ENCODE results near the gene FLACC1. TPM values are rescaled to one million over a fixed set of nuclear protein-coding genes. Genes with fewer than 3 reads are reported as not detected.

Gene FLACC1
- total and polyA plus RNA-seq, 2 of the 8 experiments (the other 6 are each of a cell fraction or from before 2014, with no cell fraction given) = 0.58 TPM; not detected in 1

DNA sequence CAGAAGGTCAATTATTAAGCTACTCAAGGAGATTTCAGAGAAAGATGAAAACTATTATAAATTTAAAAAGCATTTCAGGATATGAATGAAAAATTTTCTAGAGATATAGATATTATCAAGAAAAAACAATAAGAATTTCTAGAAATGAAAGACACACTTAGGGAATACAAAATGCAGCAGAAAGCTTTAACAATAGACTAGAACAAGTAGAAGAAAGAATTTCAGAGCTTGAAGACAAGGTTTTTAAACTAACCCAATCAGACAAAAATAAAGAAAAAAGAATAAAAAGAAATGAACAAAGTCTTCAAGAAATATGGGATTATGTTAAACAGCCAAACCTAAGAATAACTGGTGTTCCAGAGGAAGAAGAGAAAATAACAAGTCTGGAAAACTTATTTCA, 34.4 kb downstream of the FLACC1 start:
- TF ChIP-seq BCL11A (IDR thresholded peaks at IDR 0.05; ENCODE audit: low read depth in 2 of 2, low read length in 2 of 2) (no peak), ASH2L (IDR thresholded peaks at IDR 0.05; ENCODE audit: low read length) (no peak), TCF12 (IDR thresholded peaks at IDR 0.05; ENCODE audit: low read depth, low read length) (no peak), YY1 (IDR thresholded peaks at IDR 0.05; ENCODE audit: low read depth, low read length) (no peak), SP2 (IDR thresholded peaks at IDR 0.05; ENCODE audit: low read length) (no peak), RAD21 (IDR thresholded peaks at IDR 0.05 in 1 of 2, conservative IDR thresholded peaks at IDR 0.05 in 1 of 2; ENCODE audit: low read depth in 2 of 2, low read length in 2 of 2) (no peak), RXRA (IDR thresholded peaks at IDR 0.05; ENCODE audit: insufficient read depth, low read depth, low read length) (no peak), JUN (IDR thresholded peaks at IDR 0.05; ENCODE audit: low read depth, low read length) (no peak), CBX5 (IDR thresholded peaks at IDR 0.05; ENCODE audit: low read depth, low read length) (no peak), HDAC2 (IDR thresholded peaks at IDR 0.05; ENCODE audit: borderline replicate concordance in 1 of 2, low read depth in 2 of 2, low read length in 2 of 2) (no peak), NANOG (IDR thresholded peaks at IDR 0.05; ENCODE audit: insufficient read depth, low read depth, low read length, poor library complexity, severe bottlenecking) (no peak), FOSL1 (IDR thresholded peaks at IDR 0.05; ENCODE audit: insufficient read depth, low read depth, low read length) (no peak), SP1 (IDR thresholded peaks at IDR 0.05; ENCODE audit: low read depth, low read length) (no peak), PHF8 (conservative IDR thresholded peaks at IDR 0.05; ENCODE audit: low read depth, low read length) (no peak)
- TF ChIP-seq, protein P1, sequence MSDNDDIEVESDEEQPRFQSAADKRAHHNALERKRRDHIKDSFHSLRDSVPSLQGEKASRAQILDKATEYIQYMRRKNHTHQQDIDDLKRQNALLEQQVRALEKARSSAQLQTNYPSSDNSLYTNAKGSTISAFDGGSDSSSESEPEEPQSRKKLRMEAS (IDR thresholded peaks at IDR 0.05) = no peak
- H3K4ac ChIP-seq (replicated peaks; ENCODE audit: insufficient read length, low read depth, low read length) = no peak overlapping the region
- H4K20me1 ChIP-seq (replicated peaks in 1 of 2; ENCODE audit: control insufficient read depth in 1 of 2, insufficient read depth in 2 of 2, low read length in 2 of 2) = no peaks in the 10 kb centered on the region
- no peaks in the 10 kb centered on the region for H3K36me3 ChIP-seq (ENCODE audit: control insufficient read depth in 2 of 4, insufficient read depth in 4 of 4, low read length in 3 of 4)
- H4K91ac ChIP-seq (replicated peaks; ENCODE audit: insufficient read length, low read length) = no peak overlapping the region
- no peak for DNase-seq (ENCODE audit: low read depth in 1 of 2, low spot score in 2 of 2)
- H2BK12ac ChIP-seq (ENCODE audit: low read depth, low read length) = no peak overlapping the region
- no peak overlapping the region for H3K4me2 ChIP-seq (ENCODE audit: insufficient read depth in 1 of 2, low read depth in 2 of 2, low read length in 2 of 2)
- no peak overlapping the region for H3K18ac ChIP-seq (ENCODE audit: extremely low read depth, low read length)
- no peak overlapping the region for H3K4me3 ChIP-seq (ENCODE audit: extremely low read depth in 1 of 4, insufficient read depth in 2 of 4, low read depth in 3 of 4, low read length in 4 of 4)
- H2BK20ac ChIP-seq (ENCODE audit: low read length) = no peak overlapping the region
- H3K27ac ChIP-seq (ENCODE audit: low read depth, low read length) = no peak overlapping the region
- no peaks in the 10 kb centered on the region for H3K23me2 ChIP-seq (ENCODE audit: low read depth, low read length)
- no peaks in the 10 kb centered on the region for H3K4me1 ChIP-seq (replicated peaks in 1 of 4; ENCODE audit: control insufficient read depth in 3 of 4, insufficient read depth in 4 of 4, low read length in 3 of 4)
- H4K8ac ChIP-seq (ENCODE audit: extremely low read depth, insufficient read depth, low read length) = no peak overlapping the region
- no peaks in the 10 kb centered on the region for H3K9me3 ChIP-seq (ENCODE audit: insufficient read depth in 2 of 2, low read depth in 1 of 2, low read length in 1 of 2)
- H2AK5ac ChIP-seq (ENCODE audit: low read depth, low read length) = no peak overlapping the region
- no peak for FAIRE-seq
- H3K14ac ChIP-seq (ENCODE audit: insufficient read length) = no peak overlapping the region
- H3K79me1 ChIP-seq (ENCODE audit: low read depth, low read length) = no peaks in the 10 kb centered on the region
- H2BK120ac ChIP-seq (replicated peaks; ENCODE audit: low read depth, low read length) = no peak overlapping the region
- no peak overlapping the region for H2AFZ ChIP-seq (ENCODE audit: low read length)
- no peak overlapping the region for H3K56ac ChIP-seq (replicated peaks; ENCODE audit: insufficient read length, low read depth, low read length)
- H2BK15ac ChIP-seq (ENCODE audit: low read length) = no peak overlapping the region
- H3K79me2 ChIP-seq (ENCODE audit: control insufficient read depth in 1 of 2, insufficient read depth in 2 of 2, low read length in 2 of 2) = no peaks in the 10 kb centered on the region
- no peak overlapping the region for H4K5ac ChIP-seq (ENCODE audit: insufficient read length, low read depth, low read length)
- ChIA-PET POLR2A (ENCODE audit: partially characterized antibody) (interaction anchor here (1.2 kb wide), 1 partner anchor 8 kb away, joined by 3 read pairs; no protein-coding TSS in a partner anchor), CTCF (ENCODE audit: partially characterized antibody) (interaction anchor here (0.6 to 3.6 kb wide), 3 partner anchors 22 to 91 kb away, joined by 3 to 17 read pairs (median 6); no protein-coding TSS in a partner anchor)
- H3K27me3 ChIP-seq (replicated peaks in 1 of 4; ENCODE audit: control insufficient read depth in 3 of 4, extremely low read depth in 1 of 4, insufficient read depth in 3 of 4, low read length in 3 of 4) = no peaks in the 10 kb centered on the region
- no peak overlapping the region for H2BK5ac ChIP-seq (ENCODE audit: low read depth, low read length)
- H3K23ac ChIP-seq (ENCODE audit: insufficient read length) = no peak overlapping the region
- no peak overlapping the region for H3K9ac ChIP-seq (replicated peaks in 1 of 4; ENCODE audit: extremely low read depth in 1 of 4, low read depth in 3 of 4, low read length in 3 of 4)

All from H1 (cell line).